Suprapubic skin (tissue), 4 donors: ENCODE results near the gene CNR1.

Source experiments
- EP300 ChIP-seq: sonication (generic); formaldehyde crosslinking; IDR thresholded peaks from one replicate; pipeline ENCODE4 v1.6.1; 2017; ENCODE audit warnings: antibody characterized with exemption
- POLR2A ChIP-seq, 2 donors: fragments of 450-650 bp; IDR thresholded peaks; one replicate each; pipeline ENCODE4 v1.6.1; 2017; ENCODE audit warnings: antibody characterized with exemption in 2 of 2, mild to moderate bottlenecking in 2 of 2, moderate library complexity in 2 of 2
- POLR2AphosphoS5 ChIP-seq, 3 donors: sonication (generic); formaldehyde crosslinking; IDR thresholded peaks; one replicate each; pipeline ENCODE4 v1.6.1; 2017; ENCODE audit warnings: antibody characterized with exemption in 3 of 3
- TF ChIP-seq, protein P1 (sequence below), 2 donors: fragments of 200-600 bp in 1 of 2; fragments of 450-650 bp in 1 of 2; sonication (generic) in 1 of 2; IDR thresholded peaks; one replicate each; pipeline ENCODE4 v1.5.1; 2016 to 2019; ENCODE audit warnings: antibody characterized with exemption in 2 of 2, mild to moderate bottlenecking in 1 of 2, moderate library complexity in 1 of 2

DNA sequence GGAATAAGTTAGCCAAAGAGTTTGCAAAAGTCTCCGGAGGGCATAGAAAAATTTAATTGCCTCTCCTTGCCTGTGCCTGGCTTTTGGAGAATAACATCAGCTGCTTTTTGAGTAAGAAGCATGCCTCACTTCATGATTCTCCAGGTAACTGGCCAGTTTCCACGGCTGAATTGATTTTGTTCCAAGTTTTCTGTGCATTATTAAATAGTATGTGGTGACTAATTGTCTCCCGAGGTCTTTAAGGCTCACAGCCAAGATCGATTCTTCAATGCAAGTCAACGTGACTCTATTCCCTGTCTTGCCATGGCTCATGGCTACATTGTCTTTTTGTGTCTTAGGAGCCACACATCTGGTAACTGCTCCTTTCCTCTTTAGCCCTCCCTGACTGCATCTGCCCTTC lies 54.2 kb downstream of the CNR1 start:
- TF ChIP-seq, protein P1, sequence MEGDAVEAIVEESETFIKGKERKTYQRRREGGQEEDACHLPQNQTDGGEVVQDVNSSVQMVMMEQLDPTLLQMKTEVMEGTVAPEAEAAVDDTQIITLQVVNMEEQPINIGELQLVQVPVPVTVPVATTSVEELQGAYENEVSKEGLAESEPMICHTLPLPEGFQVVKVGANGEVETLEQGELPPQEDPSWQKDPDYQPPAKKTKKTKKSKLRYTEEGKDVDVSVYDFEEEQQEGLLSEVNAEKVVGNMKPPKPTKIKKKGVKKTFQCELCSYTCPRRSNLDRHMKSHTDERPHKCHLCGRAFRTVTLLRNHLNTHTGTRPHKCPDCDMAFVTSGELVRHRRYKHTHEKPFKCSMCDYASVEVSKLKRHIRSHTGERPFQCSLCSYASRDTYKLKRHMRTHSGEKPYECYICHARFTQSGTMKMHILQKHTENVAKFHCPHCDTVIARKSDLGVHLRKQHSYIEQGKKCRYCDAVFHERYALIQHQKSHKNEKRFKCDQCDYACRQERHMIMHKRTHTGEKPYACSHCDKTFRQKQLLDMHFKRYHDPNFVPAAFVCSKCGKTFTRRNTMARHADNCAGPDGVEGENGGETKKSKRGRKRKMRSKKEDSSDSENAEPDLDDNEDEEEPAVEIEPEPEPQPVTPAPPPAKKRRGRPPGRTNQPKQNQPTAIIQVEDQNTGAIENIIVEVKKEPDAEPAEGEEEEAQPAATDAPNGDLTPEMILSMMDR (IDR thresholded peaks at IDR 0.05) = no peak
- TF ChIP-seq POLR2A (IDR thresholded peaks at IDR 0.05) (no peak), POLR2AphosphoS5 (IDR thresholded peaks at IDR 0.05) (no peak), EP300 (no peak)
